Measurements from ENCODE around the gene PRMT7.

Gene PRMT7

DNA sequence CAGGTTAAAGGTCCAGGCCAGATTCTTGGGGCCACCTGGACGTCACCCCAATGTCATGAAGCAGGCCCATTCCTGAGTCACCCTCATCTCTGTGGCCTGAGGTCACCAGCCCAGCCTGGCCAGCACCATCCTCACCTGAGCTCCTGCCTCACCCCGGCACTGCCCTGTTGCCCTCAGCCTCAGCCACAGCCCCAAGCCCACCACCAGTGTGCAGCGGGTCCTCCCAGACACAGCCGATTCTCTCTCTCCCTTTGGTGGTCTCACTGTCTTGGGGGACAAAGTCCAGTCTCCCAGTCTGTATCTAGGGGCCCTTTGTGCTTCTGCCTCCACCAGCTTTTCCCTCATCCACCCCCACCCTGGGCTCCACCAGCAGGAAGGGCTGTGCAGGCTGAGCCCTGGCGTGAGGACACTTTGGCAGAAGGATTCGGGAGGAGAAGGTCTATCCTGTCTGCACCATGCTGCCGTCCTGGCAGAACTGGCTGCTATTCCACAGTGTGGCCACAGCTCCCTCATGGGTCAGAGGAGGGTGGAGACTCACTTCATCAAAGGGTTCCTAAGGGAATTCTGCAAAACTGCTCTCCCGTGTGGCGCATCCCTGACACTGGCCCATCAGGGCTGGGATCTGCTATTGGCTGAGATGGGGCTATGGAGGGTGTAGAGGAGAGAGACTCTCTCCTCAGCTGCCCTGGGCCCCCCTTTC is 64.3 kb downstream of the PRMT7 start:
- DNase-seq: no peak

DNA sequence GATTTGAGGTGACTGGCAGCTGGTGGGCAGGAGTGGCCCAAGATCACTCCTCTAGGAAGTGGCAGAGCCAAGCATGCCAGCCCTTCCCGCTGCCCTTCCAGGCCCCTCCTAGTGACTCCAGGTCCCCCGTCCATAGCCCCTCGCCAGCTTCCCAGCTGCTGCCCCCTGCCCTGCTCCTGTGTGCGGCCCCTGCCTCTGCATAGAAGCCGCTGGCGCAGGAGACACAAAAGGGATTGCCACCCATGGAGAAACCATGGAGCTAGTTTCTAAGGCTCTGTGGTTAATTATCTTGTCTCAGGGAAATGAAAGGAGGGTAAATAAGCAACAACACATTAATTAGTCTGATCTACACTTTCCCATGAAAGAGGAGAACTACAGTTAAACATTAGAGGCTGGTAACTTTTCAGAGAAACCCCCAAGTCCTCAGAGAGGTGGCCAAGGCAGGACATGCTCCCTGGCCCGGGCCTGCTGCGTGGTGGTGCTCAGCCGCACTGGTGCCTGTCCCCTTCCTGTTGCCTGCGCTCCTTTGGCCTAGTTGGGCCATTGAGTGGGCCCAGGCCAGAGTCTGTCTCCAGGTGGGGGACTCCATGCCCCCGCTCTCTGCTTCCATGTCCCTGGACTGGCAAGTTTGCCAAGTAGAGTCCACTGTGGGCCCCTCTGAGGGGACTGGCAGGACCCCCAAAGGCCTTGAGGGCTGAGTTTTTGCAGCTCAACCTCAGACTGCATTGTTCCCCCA is 65.2 kb downstream of the PRMT7 start:
- DNase-seq: no peak

DNA sequence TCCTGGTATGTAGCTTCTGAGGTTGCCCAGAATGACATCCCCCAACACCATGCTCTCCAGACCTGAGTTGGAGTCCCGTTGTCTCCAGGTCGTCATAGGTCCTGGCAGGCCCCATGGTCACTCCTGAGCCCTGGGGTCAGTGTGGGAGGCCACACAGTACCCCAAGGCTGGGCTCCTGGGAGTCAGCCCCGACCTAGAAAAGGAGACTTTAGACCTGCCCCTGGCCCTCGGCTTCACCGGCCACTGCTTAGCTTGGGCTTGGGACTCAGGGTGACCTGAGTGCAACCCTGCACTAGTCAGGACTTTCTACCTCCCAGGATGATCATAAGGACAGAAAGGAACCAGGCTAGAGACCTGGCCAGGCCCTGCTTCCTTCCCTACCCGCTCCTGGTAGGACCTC is 65.8 kb downstream of the PRMT7 start:
- DNase-seq: no peak

DNA sequence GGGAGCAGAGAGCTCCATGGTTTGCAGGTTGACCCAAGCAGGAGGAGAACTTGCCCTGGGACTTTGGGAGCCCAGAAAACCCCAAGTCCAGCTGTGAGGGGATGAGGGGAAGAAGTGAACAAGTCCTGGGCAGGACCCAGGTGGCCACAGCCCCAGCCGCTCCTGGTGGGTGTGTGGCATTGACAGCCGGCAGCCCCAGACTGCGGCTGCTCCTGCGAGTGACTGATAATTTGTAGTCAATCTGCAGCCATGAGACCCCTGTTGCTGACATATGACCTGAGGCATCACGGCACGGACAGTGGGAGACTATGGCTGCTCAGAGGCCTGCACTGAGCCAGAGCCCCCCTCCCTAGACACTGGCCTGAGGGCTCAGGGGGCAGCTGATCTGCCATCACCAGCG is 66.4 kb downstream of the PRMT7 start:
- DNase-seq: no peak

DNA sequence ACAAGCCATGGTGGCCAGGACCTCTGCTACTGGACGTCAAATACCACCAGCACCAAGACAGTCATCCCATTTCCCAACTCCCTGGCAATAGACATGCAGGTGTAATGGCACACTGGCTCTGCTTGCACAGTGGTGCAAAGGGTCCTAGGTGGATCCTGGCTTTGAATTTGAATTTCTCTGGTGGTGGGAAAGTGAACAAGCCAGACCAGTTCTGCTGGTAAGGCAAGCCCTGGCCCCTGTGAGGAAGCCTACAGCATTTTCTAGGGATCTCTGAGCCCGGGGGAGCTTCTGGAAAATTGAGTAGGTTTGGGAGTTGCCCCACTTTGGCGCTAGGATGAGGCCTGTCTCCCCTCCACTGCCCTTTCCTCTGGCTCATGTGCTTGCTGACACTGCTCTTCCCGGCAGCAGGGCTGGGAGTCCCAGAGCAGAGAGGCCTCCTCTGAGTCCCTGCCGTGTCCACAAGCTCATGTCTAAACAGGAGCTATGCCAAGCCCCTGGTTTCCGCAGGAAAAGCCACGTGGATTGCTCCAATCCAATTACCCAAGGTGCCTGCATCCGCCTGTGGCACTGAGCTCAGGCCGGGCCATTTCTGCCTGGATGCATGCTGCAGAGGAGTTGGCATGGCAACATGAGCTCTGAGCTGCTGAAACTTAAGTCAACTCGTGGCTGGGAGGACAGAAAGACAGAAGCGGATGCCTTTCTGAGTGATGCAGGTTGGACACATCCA is 67.0 kb downstream of the PRMT7 start:
- DNase-seq: peak in 28 of 51 donors; percentile 9 to 71 (median 36)

DNA sequence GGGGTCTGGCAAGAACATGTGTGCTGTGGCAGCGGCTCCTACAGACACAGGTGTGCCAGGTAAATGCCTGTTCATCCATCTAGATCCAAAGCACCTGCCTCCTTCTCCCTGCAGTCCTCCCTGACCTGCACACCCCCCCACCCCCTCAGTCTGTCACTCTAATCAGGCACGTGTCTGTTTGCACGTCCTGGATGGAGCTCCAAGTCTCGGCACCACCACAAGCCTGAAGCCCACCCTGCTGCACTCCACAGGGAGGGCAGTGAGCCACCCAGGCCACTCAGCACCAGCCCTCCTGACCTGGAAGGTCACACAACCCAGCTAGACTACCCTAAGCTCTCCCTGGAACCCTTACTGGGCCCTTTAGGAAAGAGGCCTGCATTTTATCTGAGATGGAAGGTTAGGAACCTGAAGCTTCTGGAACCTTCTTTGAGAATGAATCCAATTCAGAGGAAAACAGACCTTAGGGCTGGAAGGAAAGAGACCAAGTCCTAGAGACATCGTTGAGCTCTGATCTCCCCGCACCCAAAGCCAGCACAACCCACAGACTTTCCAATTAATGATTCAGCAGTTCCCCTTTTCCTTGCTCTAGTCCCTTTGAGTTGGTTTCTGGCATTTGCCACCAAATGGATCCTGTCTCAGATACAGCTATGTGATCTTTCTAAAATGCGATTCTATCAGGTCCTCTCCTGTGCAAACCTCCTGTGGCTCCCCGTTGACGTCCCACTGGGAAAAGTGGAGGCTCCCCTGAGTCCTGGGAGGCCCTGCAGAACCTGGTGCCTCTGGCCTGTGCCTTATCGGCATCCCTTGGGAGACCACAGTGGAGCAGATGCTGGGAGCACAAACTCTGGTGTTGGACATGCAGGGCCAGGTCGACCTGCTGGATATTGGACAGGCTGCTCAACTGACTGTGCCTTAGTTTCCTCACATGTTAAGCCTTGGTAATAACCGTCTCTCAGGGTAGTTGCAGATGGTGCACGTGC is 67.9 kb downstream of the PRMT7 start:
- no peak for DNase-seq

DNA sequence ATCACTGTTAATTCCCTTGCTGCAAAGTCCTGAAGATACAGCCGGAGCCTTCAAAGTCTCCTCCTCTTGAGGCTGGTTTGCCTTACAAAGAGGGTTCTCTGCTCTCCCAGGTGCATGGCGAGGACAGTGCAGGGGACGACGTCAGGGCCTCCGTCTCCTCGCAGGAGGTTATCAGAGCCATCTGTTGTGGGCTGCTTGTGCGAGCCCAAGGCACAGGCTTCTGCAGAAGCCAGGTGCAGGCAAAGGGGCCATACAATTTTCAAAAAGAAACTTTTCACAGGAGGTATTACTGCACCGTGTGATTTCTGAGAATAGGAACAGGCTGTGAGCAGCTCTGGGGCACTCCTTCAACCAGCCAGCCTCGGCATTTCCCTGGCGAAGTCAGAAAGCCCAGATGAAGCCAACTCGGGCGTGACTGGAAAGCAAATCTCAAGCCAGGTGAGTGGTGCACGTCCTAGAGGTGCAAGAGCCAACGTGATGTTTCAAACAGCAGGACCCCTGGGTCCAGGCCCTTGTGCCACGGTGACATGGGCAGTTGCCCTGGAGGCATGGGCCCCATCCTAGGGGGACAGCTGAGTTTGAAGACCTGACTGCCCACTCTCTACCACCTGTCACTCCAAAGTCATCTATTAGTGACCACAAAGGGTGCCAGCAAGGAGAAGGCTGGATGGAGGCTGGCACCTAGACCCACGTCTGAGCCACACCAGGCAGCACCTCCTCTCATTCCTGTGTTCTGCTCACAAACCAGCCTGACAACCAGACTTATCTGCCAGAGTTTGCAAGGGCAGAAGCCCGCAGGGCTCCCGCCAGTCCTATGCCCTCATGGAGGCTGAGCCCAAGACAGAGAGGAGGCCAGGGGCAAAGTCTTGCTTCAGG is 68.9 kb downstream of the PRMT7 start:
- no peak for DNase-seq

DNA sequence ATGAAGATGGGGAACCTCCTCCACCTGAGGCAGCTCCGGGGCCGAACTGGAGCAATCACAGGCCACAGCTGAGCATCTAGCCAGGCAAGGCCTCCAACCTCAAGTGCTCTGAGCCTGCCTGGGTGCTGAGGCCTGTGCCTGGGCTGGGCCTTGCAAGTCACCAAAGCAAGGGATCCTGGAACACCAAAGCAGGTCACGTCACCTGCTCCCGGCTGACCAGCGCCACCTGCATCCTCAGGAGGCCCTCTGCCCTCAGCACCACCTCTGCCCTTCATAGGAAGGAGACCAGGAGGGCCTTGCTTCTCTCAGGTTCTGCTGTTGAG is 69.5 kb downstream of the PRMT7 start:
- DNase-seq: no peak

DNA sequence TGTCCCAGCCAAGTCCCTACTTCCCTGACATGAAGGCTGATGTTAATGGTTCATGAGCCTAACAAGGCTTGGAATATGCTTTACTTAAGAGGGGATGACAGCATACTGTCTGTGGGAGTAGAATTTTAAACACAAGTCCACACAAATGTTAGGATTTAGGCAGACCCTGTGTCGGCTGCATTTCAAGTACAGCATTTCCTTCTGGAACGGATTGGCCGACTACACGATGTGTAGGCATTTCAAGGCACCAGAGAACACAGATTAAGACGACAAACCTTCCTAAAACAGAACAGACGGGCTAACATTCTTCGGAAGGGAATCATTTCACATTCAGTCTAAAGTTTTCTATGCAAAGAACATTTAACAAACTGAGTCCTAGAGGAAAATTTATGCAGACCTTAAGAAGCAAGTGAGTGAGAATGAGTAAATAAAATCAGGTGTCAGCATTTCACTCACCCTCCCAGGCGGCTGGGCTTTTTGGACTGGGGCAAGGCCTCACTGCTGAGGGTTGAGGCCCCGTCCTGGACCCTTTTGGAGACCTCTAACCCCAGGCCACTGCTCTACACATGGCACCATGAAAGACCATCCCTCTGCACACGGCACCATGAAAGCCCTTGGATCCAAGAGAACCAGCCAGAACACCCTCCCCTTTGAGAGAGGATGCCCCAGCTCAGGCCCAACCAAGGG is 70.0 kb downstream of the PRMT7 start:
- no peak for DNase-seq

DNA sequence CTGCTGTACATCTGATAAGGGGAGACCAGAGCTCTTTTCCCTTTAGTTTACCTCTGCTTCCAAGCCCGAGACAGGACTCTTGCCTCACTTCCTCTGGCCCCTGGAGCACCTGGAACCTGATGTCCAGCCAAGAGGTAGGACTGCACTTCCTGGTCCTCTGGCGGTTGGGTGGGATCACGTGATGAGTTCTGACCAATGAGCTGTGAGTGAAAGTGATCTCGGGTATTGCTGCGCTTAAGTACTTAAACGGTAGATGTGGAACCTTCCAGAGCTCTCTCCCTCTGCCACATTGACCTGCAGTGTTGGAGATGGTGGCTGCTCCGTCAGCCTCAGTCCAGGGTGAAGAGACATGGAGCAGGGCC is 70.5 kb downstream of the PRMT7 start:
- no peak for DNase-seq

DNA sequence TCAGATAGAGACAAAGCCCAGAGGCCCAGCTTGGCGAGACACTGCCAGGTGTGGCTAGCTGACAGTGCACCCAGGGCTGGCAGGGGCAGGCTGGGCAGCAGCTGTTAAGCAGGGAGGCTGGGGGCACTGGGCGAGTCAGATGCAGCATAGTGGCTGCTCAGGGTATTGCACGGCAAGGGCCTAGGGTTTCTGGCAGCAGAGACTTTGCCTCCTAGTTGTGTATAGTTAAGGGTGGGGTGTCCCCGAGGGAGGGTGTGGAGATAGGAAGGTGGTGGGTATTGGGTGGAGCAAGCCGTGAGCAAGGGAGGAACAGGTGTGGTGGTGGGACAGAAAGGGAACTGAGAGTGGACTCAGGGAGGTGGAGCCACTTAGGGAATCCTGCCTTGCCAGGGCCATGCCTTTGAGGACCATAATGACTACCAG is 71.5 kb downstream of the PRMT7 start:
- DNase-seq: no peak

DNA sequence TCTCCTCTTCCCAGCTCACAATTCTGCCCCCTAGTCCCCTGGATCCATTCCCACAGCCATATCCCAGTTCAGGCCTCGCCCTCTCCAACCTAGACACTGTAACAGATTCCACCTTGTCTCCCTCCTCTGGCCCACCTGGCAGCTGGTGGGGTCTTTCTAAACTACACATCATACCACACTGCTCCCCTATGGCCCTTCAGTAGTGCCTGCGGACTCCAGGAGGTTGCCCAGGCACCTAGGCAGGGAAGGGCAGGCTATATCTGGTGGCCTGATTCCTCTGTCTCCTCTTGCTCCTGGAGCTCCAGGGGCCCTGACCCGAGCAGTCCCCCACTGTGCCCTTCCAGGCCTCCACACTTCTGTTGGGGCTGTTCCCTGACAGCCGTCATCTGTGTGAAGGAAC is 73.0 kb downstream of the PRMT7 start:
- DNase-seq: no peak

DNA sequence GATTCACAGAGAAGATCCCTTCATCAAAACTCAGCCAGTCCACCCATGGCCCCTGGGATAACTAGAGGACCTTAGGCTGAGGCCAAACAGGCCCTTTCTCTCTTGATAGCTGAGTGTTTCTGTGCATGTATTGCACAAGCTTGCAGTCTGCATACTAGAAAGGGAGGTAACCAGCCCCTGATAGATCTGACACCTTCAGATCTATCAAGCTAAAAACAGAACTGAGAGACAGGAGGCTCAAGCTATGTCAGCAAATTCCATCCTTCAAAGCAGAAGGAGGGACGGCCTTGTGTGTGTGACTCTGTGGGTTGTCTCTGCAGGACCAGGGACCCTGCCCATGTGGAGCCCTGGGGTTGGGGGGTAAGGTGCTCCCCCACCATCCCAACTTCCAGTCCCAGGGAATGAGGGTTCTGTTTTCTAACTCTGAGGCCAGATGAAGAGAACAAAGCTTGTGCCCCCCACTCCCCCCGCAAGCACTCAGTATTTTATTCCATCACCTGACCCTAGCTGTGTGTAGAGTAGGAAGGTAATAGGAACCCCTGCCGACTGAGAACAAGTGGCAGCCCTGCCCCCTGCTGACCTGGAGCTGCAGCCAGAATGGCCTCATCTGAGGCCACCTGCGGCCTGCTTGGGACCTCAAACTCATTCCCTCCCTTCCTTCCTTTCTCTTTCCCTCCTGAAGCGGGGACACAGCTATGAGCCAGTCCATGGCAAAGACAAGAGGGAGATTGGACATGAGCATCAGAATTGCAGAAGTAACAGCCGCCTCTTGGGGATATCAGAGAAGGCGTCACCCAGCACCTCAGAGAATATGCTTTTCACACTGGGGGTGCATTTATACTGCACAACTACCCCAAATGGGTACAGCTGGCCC is 73.7 kb downstream of the PRMT7 start:
- DNase-seq: no peak

DNA sequence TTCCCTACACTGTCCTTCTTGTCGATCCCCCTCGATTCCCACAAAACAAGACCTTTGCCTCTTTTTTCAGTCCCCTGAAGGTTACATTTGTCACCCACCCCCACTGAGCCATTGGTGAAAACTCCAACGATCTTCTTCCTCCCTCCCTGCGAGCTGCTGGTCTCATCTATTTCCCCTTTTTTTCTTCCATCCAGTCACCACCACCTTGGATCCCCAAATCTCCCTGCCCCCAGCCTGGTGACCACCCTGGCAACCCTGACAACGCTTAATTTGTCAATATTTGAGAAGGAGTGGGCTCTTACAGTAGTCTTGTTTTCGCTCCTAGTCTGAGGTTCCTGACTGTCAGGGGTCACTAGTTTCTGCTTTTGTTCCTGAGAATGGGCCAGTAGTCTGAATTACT is 74.6 kb downstream of the PRMT7 start:
- no peak for DNase-seq

DNA sequence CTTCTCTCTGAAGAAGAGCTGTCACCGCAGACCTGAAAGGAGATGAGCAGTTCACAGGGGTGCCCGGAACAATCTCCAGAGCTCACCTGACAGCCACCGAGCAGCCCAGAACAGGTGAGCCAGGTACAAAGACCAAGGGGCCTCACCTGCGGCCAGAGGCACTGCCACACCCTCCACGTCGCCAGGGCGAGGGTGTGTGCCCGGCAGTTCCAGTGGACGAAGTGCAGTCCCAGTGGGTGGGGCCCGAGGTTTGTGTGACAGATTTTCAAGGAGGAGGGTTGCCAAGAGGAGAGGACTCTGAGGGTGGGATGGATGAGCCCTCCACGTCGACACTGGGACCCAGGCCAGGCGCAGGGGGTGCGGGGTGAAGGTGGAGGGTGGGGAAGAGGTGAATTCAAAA is 75.8 kb downstream of the PRMT7 start:
- no peak for DNase-seq

DNA sequence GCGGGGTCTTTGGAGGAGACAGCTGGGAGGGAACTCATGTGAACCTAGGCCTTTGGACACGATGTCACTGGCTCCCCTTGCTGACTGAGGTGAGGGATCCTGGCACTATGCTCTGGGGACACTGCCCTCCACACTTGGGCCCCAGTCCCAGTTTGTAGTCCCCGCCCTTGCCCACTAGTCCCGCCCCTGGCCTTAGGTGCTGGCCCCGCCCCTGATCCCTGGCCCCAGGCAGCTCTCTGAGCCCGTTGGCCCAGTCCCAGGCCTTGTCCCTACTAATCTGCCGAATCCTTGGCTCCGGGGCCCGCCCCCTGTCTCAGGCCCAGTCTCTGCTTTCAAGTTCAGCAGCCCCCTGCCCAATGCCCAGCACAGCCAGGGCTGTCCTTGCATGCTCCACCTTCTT is 76.5 kb downstream of the PRMT7 start:
- DNase-seq: no peak

DNA sequence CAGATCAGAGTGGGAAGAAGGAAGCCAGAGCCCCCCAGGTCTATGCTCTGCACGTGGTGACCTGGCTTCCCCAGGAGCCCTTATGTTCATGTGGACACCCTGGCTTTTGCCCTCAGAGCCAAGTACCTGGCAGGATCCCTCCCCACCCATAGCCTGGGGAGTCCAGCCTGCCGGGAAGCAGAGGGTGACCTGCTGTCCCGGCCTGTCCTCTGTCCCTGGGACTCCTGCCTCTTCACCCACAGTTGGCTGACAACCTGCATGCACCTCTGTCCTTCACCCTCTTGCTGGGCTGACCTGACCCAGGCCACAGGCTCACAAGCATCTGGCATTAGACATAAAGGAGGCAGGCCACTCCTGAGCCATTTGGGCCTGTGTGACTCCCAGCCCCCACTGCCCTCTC is 77.3 kb downstream of the PRMT7 start:
- no peak for DNase-seq

DNA sequence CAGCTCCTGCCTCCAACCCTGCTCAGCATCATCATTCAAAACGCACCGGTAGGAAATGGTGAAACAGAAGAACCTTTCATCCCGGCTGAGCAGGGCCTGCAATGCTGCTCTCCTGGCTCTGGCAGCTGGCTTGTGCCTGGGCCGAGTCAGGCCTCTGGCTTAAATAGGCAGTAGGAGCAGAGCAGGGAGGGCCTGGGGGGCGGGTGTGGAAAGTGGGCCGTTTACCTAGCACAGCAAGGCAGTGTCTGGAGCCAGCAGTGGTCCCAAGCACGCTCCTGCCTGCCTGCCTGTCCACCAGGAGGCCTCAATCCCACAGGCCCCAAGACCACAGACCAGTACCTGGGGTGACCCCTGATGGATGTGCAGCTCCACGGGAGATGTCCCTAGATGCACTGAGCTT is 78.2 kb downstream of the PRMT7 start:
- DNase-seq: peak in 20 of 51 donors; percentile 8 to 66 (median 23)

All from hypothalamus (tissue), 51 donors.